OCI-LY7 (cell line): ENCODE measurements around the gene IL1RAPL2. TPM values are rescaled to one million over a fixed set of nuclear protein-coding genes. Genes with fewer than 3 reads are reported as not detected.

Experiments used
- BruUV-seq: library from RNA; stranded (reverse); fragments of 400-500 nt; replicated peaks from 2 replicates; lab custom pipeline; 2021; lab: Mats Ljungman, UMichigan
- CTCF ChIA-PET: fragments of 300-600 bp; sonication (Branson Sonifier 250); formaldehyde crosslinking; loops from one replicate; lab custom pipeline; 2022; ENCODE audit warnings: antibody characterized with exemption; ENCODE audit not compliant: unreplicated experiment; lab: Charles Lee
- POLR2A ChIA-PET: fragments of 300-600 bp; sonication (Branson Sonifier 250); formaldehyde crosslinking; loops from one replicate; lab custom pipeline; 2022; ENCODE audit warnings: antibody characterized with exemption; lab: Charles Lee
- DNase-seq: peaks from one replicate; pipeline ENCODE4 v3.0.0-alpha.2; 2015; ENCODE audit warnings: low spot score
- H2AFZ ChIP-seq: fragments of 200-600 bp; sonication (generic), shearing (Covaris generic); 2 replicates; pipeline ENCODE4 v1.6.1; 2014; ENCODE audit warnings: mild to moderate bottlenecking, antibody characterized with exemption, low read length, moderate library complexity
- H3K27ac ChIP-seq: fragments of 200-600 bp; sonication (generic); 2 replicates; pipeline ENCODE4 v1.5.1; 2014; ENCODE audit warnings: mixed run types, low read depth, mild to moderate bottlenecking, moderate library complexity, low read length, inconsistent platforms; ENCODE audit not compliant: poor library complexity, severe bottlenecking
- H3K36me3 ChIP-seq: fragments of 200-600 bp; sonication (generic); 2 replicates; pipeline ENCODE4 v1.6.1; 2014; ENCODE audit warnings: mild to moderate bottlenecking, antibody characterized with exemption, low read length, moderate library complexity, mixed read lengths; ENCODE audit not compliant: insufficient read depth
- H3K4me1 ChIP-seq: fragments of 200-600 bp; sonication (generic); 2 replicates; pipeline ENCODE4 v1.5.1; 2014; ENCODE audit warnings: mild to moderate bottlenecking, low read length; ENCODE audit not compliant: insufficient read depth, poor library complexity, severe bottlenecking
- H3K4me2 ChIP-seq: fragments of 200-600 bp; sonication (generic); 2 replicates; pipeline ENCODE4 v1.6.1; 2014; ENCODE audit warnings: mild to moderate bottlenecking, low read length
- H3K4me3 ChIP-seq: fragments of 200-600 bp; sonication (generic); 2 replicates; pipeline ENCODE4 v1.5.1; 2014; ENCODE audit warnings: mild to moderate bottlenecking, low read depth, low read length; ENCODE audit not compliant: poor library complexity, severe bottlenecking
- H3K79me2 ChIP-seq: fragments of 200-600 bp; sonication (generic); 2 replicates; pipeline ENCODE4 v1.6.1; 2016; ENCODE audit warnings: low read depth, mild to moderate bottlenecking, low read length, moderate library complexity, mixed read lengths; ENCODE audit not compliant: insufficient read depth
- H3K9me2 ChIP-seq: fragments of 200-600 bp; sonication (generic); 2 replicates; pipeline ENCODE4 v1.6.1; 2016; ENCODE audit warnings: mild to moderate bottlenecking, low read length, mixed read lengths; ENCODE audit not compliant: insufficient read depth
- H3K9me3 ChIP-seq: fragments of 200-600 bp; sonication (generic); 2 replicates; pipeline ENCODE4 v1.6.1; 2014; ENCODE audit warnings: mild to moderate bottlenecking, mixed run types, low read length, mixed read lengths
- H4K20me1 ChIP-seq: fragments of 200-600 bp; sonication (generic); 2 replicates; pipeline ENCODE4 v1.6.1; 2014; ENCODE audit warnings: mild to moderate bottlenecking, antibody characterized with exemption, low read length, moderate library complexity, mixed read lengths; ENCODE audit not compliant: insufficient read depth
- CTCF ChIP-seq: fragments of 200-600 bp; sonication (generic); conservative IDR thresholded peaks from 2 replicates; pipeline ENCODE4 v1.5.1; 2014; ENCODE audit warnings: mild to moderate bottlenecking, antibody characterized with exemption, low read length, moderate library complexity, mixed read lengths
- EZH2phosphoT487 ChIP-seq: fragments of 200-600 bp; sonication (generic); IDR thresholded peaks from 2 replicates; pipeline ENCODE4 v1.6.1; 2018; ENCODE audit warnings: low read depth, borderline replicate concordance, mild to moderate bottlenecking, mixed run types, antibody characterized with exemption, low read length, moderate library complexity, mixed read lengths
- intact Hi-C: fragments of 100-400 bp; cut with micrococcal nuclease; formaldehyde crosslinking; loops from one replicate; pipeline ENCODE4 v1.10.0; 2022; ENCODE audit not compliant: unreplicated experiment
- total RNA-seq, 2 experiments: library from RNA; depleted of rRNA in 1 of 2; stranded (reverse); fragments of >200 nt in 1 of 2; shearing (Covaris generic) in 1 of 2; gene quantifications; 2 replicates each; pipeline ENCODE4 v1.2.3, GENCODE V29; 2014 to 2022

Gene IL1RAPL2
- total RNA-seq, 2 experiments from 2014 or later: not detected

DNA sequence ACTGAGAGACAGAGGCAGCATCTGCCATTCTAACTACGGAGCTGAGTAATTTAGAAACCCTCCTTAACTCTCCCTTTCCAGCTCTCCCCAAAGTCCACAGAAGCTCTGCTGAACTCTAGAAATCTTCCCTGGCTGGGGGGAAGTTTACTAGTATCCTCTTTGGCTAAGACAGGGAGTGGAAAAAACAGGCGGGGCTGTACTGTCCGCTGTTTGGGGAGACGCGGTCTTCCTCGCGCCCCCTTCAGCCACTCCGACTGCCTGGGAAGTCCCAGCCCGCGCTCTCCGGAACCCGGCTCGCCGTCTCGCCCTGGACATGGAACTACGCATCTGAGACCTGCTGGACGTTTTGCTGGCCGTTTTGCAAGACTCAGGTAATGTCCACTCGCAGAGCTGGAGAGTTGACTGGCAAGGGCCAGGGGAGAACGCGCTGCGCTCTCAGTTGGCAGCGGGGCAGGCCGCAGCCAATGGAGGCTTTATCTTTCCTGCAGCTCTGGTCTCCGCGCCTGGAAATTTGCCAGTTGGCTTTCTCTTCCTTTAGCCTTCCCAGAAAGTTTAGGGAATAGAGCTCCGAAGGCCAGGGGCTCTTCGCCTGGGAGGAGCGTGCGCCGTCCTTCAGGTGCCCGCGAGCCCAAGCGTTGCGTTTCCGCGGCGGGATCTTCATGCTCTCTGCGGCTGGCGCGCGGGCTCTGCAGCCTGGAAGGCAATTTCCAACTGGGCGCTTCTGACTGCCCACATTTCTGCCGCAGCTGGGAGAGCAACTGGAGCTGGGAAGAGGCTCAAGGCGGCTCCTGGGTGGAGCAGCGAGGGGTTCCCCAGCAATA, 892 bp downstream of the IL1RAPL2 start:
- ChIA-PET POLR2A (no interaction called here), CTCF (no interaction called here)
- TF ChIP-seq CTCF: no peak
- TF ChIP-seq EZH2phosphoT487: no peak
- Histone ChIP-seq H3K36me3 (no peaks in the 10 kb centered on the region), H3K4me2 (no peak overlapping the region), H3K9me2 (no peaks in the 10 kb centered on the region), H3K79me2 (no peaks in the 10 kb centered on the region), H3K4me3 (no peak overlapping the region), H2AFZ (no peak overlapping the region), H3K4me1 (no peaks in the 10 kb centered on the region), H4K20me1 (no peaks in the 10 kb centered on the region), H3K9me3 (no peaks in the 10 kb centered on the region), H3K27ac (no peak overlapping the region)
- DNase-seq: no peak
- BruUV-seq: no TSS peak
- intact Hi-C loops: no loop called here

DNA sequence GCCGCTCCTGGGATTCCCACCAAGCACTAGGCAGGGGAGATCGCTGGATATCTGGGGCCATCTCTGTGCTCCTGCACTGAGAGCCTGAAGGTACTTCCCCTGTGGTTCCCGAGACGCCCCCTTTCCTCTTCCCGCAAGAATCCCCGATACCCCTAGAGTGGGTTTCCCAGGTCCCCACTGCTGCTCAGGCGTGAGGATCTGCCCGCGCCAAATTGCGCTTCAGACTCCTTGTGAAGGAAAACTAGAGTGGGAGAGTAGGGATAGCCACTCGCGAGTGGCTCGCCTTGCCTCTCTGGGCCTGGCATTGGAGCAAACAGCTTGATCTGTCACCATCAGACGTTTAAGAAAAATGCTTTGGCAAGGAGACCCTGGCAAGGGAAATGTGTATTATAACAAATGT, 1.5 kb downstream of the IL1RAPL2 start:
- H3K4me2 ChIP-seq: no peak overlapping the region
- CTCF ChIA-PET: no interaction called here
- intact Hi-C loops: no loop called here

More for the DNA sequence above, 1.5 kb downstream of the IL1RAPL2 start:
- no peaks in the 10 kb centered on the region for H4K20me1 ChIP-seq
- H2AFZ ChIP-seq: no peak overlapping the region
- no peaks in the 10 kb centered on the region for H3K79me2 ChIP-seq
- H3K9me3 ChIP-seq: no peaks in the 10 kb centered on the region
- TF ChIP-seq CTCF (no peak), EZH2phosphoT487 (no peak)
- H3K36me3 ChIP-seq: no peaks in the 10 kb centered on the region
- H3K27ac ChIP-seq: no peak overlapping the region
- no peak overlapping the region for H3K4me3 ChIP-seq
- H3K9me2 ChIP-seq: no peaks in the 10 kb centered on the region
- POLR2A ChIA-PET: no interaction called here
- no peak for DNase-seq
- BruUV-seq: no TSS peak
- no peaks in the 10 kb centered on the region for H3K4me1 ChIP-seq
